GM20431 (cell line): ENCODE measurements around the gene SAE1.
"Not testable (repeated sequence)": the region's sequence is repeated elsewhere in the genome, so short reads cannot be mapped to it uniquely, and the experiment has no call there.

Experiments used
- in situ Hi-C: fragments of 300-500 bp; cut with MseI, MboI; formaldehyde crosslinking; loops from one replicate; pipeline ENCODE4 v1.15.0; 2020; ENCODE audit warnings: low sequenced_read_pairs; ENCODE audit not compliant: unreplicated experiment

SAE1 gene

GRCh38 chr19:47231215-47232054 lies 100.8 kb downstream of the SAE1 start:
- in situ Hi-C loops: no loop called here

GRCh38 chr19:47232422-47233211 lies 102.0 kb downstream of the SAE1 start:
- in situ Hi-C loops: no loop called here

- in situ Hi-C loops: no loop called here
These were observed 105.5 kb downstream of the SAE1 start for GRCh38 chr19:47236072-47236675.

- in situ Hi-C loops: no loop called here
These were observed 108.5 kb downstream of the SAE1 start for GRCh38 chr19:47239152-47239551.

- in situ Hi-C loops: no loop called here
These were observed 109.1 kb downstream of the SAE1 start for GRCh38 chr19:47239610-47240296.

GRCh38 chr19:47240556-47240955 lies 109.9 kb downstream of the SAE1 start:
- in situ Hi-C loops: no loop called here

- in situ Hi-C loops: no loop called here
These were observed 110.6 kb downstream of the SAE1 start for GRCh38 chr19:47240996-47241918.

- in situ Hi-C loops: no loop called here
These were observed 111.4 kb downstream of the SAE1 start for GRCh38 chr19:47241919-47242577.

- in situ Hi-C loops: no loop called here
These were observed 112.7 kb downstream of the SAE1 start for GRCh38 chr19:47243364-47243775.

- in situ Hi-C loops: no loop called here
These were observed 113.3 kb downstream of the SAE1 start for GRCh38 chr19:47243776-47244547.

- in situ Hi-C loops: no loop called here
These were observed 116.8 kb downstream of the SAE1 start for GRCh38 chr19:47247308-47247990.

- in situ Hi-C loops: not testable (repeated sequence)
These were observed 122.4 kb downstream of the SAE1 start for GRCh38 chr19:47253016-47253415.

GRCh38 chr19:47253467-47253881 lies 122.8 kb downstream of the SAE1 start:
- in situ Hi-C loops: no loop called here

- in situ Hi-C loops: no loop called here
These were observed 123.3 kb downstream of the SAE1 start for GRCh38 chr19:47253970-47254369.

GRCh38 chr19:47255879-47256692 lies 125.5 kb downstream of the SAE1 start, which contains the start of gene CCDC9:
Gene CCDC9 (plus strand): TSS chr19:47256525. CDS start chr19:47258401, 1,876 bp downstream.
- in situ Hi-C loops: no loop called here

GRCh38 chr19:47256693-47257410 lies 126.2 kb downstream of the SAE1 start:
- in situ Hi-C loops: no loop called here
